22Rv1 (cell line): Measurements from ENCODE around the gene DCC.

ENCODE experiments used
- H3K27ac ChIP-seq: fragments of 450-650 bp; 2 replicates; pipeline ENCODE4 v1.5.1; 2017
- ZFX ChIP-seq: fragments of 450-650 bp; IDR thresholded peaks from 2 replicates; pipeline ENCODE4 v1.6.1; 2017; ENCODE audit warnings: antibody characterized with exemption, borderline replicate concordance
- TF ChIP-seq, protein P1 (sequence below): fragments of 450-650 bp; IDR thresholded peaks from 2 replicates; pipeline ENCODE4 v1.5.1; 2017; ENCODE audit warnings: mild to moderate bottlenecking

Gene DCC

DNA sequence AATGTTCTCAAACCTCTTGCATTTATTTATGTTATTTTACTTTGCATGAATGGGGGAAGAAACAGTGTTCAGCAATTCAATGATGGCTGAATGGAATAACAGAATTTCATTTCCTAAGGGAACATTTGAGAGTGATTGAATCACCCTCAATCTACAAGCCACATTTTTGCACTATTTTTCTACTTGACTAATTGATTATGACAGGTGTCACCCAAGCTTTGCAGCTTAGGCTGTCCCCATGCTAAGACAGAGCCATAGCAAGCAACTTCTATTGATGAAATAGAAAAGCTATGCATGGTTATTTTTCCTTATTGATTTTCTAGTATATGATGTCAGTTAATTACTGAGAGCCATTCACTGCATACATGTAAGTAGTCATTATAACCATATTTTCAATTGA, 795.7 kb downstream of the DCC start:
- H3K27ac ChIP-seq: no peak overlapping the region
- no peak for TF ChIP-seq ZFX
- TF ChIP-seq, protein P1, sequence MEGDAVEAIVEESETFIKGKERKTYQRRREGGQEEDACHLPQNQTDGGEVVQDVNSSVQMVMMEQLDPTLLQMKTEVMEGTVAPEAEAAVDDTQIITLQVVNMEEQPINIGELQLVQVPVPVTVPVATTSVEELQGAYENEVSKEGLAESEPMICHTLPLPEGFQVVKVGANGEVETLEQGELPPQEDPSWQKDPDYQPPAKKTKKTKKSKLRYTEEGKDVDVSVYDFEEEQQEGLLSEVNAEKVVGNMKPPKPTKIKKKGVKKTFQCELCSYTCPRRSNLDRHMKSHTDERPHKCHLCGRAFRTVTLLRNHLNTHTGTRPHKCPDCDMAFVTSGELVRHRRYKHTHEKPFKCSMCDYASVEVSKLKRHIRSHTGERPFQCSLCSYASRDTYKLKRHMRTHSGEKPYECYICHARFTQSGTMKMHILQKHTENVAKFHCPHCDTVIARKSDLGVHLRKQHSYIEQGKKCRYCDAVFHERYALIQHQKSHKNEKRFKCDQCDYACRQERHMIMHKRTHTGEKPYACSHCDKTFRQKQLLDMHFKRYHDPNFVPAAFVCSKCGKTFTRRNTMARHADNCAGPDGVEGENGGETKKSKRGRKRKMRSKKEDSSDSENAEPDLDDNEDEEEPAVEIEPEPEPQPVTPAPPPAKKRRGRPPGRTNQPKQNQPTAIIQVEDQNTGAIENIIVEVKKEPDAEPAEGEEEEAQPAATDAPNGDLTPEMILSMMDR: no peak

DNA sequence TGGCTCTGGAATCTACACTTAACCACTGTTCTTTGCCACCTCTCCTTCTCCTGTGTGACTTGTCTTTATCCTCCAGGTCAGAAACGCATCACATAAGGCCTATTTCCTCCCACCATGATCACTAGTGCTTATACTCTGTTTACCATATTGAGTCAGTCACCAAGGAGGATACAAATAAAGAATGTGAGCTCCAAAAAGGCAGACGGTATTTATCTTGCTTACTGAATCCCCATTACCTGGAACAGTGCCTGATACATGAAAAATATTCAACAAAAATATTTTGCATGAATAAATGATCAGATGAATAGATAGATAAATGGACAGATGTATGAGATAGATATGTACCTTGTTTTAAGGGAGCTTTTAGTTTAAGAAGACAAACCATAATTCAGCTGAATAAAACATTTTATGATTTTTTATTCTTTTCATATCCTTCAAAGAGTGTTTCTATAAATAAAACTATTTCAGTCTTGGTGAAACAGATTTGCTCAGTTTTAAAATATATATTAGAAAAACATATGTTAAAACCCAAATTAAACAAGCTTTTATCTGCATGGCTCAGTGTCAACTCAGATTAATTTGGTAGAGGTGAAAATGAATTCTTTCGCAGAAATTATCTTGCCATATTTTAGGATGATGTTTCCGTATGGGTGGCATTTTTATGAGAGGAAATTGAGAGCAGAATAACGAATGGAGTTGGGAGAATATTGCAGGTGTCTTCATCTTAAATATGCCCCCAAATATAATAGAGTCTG, 799.9 kb downstream of the DCC start:
- H3K27ac ChIP-seq: no peak overlapping the region
- TF ChIP-seq, protein P1: no peak

DNA sequence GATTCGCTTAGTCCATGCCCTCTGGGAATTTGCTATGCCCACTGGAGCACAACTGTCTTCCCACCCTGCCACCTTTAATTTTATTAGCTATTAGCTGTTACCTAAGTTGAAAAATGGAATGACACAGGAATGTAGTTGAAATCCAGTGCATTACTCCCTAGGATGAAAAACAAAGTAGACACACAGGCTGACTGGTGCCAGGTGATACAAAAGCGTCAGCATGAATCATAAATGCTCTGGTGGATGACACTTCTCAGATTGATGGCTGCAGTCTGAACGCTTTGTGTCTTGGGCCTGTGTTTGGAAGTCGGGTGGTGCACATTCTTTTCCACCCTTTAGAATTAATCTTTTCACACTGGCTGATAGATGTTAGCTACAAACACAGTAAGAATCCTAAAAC, 802.0 kb downstream of the DCC start:
- TF ChIP-seq, protein P1: no peak
- TF ChIP-seq ZFX: no peak
- H3K27ac ChIP-seq: no peak overlapping the region

DNA sequence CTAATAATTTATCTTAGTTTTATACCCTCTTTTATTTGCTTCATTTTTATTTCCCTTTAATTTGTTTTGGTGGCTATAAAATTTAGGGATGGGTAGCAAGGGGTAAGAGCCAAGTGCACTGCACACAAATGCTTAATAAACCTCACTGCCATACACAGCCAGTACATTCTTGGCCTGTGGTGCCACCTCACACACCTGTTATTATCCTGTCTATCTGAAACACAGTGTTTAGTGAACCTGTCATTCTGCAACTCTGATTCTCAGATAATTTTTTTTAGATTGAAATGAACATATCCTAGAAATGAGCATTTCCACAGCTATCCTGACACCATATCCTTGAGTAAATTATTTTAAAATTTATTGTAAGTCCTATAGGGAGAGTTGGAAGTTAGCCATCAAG, 807.5 kb downstream of the DCC start:
- no peak for TF ChIP-seq ZFX
- TF ChIP-seq, protein P1: no peak
- no peak overlapping the region for H3K27ac ChIP-seq

DNA sequence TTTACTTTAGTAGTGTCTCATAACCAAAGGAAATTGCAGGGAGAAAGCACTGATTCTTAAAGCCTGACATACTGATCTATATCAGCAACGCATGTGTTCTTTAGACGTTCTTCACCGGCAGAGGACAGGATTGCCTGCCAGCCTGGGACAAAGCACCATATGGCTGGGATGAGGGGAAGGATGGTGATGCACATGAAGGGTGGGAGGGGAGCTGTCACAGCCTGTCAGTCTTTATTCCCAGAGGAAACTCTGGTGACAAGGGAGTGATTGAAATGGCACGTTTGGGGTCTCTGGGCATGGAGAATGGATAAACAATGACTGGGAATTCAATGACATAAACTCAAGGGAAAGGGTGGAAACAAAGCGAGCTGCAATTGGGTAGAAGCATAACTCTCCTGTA, 808.1 kb downstream of the DCC start:
- TF ChIP-seq, protein P1: no peak
- no peak for TF ChIP-seq ZFX
- no peak overlapping the region for H3K27ac ChIP-seq

DNA sequence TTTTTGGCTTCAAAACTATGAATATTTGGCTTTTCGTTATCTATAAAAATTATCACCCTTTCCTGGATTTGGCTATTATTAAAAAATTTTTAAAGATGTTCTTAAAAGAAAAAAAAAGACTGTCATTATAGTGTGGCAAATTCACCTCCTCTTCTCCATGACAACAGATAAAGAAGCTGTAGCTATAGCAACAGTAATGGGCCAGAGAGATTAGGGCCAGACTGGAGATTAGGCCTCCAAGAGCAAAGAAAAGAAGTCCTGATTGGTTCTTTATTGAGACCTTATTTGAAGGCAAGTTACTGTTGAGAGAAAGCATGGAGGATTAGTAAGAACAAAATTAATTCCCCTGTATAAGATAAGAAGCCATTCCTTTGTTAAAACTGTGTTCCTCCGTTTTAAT, 812.5 kb downstream of the DCC start:
- no peak overlapping the region for H3K27ac ChIP-seq
- TF ChIP-seq, protein P1: no peak
- TF ChIP-seq ZFX: no peak

DNA sequence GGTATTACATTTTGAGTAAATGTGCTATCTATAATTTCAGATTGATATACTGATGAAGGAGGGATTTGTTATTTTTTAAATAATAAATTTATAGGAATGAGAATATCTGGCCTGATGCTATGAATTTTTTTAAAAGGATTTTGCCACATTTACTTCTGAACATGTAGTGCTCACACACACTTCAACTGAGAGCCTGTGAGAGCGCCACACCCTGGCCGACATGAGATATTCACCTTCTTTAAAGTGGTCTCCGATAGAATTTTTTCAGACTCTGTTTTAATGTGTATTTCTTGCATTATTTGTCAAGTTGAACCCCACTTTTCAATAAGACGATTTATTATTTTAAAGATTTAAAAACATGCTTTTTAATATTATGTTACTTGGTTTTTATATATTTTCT, 813.3 kb downstream of the DCC start:
- TF ChIP-seq, protein P1: peak; percentile 79
- TF ChIP-seq ZFX: no peak
- H3K27ac ChIP-seq: no peak overlapping the region
